ENCODE data around the gene CPPED1.

DNA sequence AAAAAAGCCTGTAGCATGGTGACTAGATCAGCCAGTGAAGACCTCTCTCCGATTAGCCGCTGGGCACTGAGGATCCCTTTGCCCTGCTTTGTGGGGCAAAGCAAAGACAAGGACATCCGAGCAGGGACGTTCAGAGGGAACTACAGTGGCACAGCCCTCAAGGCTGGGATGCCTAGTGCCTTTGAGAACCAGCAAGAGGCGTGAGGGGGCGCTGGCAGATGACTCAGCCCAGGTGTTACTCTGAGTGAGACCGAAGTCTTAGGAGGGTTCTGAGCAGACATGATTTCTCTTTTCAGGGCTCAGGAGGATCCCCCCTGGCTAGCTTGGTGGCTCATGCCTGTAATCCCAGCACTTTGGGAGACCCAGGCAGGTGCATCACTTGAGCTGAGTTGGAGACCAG lies 178.6 kb downstream of the CPPED1 start:
- TF ChIP-seq, protein P1, sequence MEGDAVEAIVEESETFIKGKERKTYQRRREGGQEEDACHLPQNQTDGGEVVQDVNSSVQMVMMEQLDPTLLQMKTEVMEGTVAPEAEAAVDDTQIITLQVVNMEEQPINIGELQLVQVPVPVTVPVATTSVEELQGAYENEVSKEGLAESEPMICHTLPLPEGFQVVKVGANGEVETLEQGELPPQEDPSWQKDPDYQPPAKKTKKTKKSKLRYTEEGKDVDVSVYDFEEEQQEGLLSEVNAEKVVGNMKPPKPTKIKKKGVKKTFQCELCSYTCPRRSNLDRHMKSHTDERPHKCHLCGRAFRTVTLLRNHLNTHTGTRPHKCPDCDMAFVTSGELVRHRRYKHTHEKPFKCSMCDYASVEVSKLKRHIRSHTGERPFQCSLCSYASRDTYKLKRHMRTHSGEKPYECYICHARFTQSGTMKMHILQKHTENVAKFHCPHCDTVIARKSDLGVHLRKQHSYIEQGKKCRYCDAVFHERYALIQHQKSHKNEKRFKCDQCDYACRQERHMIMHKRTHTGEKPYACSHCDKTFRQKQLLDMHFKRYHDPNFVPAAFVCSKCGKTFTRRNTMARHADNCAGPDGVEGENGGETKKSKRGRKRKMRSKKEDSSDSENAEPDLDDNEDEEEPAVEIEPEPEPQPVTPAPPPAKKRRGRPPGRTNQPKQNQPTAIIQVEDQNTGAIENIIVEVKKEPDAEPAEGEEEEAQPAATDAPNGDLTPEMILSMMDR (IDR thresholded peaks at IDR 0.05; ENCODE audit: low read depth, low read length, poor library complexity, severe bottlenecking): no peak
- TF ChIP-seq EZH2phosphoT487 (IDR thresholded peaks at IDR 0.05; ENCODE audit: borderline replicate concordance, low read length): no peak
